Measurements from ENCODE around the gene SKA3. TPM values are rescaled to one million over a fixed set of nuclear protein-coding genes. Genes with fewer than 3 reads are reported as not detected.
A peak's percentile ranks its signal among the peaks of the same experiment; 100 is the strongest.
"Not testable (repeated sequence)": the region's sequence is repeated elsewhere in the genome, so short reads cannot be mapped to it uniquely, and the experiment has no call there.

Gene SKA3
- total RNA-seq, 4 donors from 2014 or later, result 0.13 to 0.24 TPM; not detected in 2

GRCh38 chr13:21147827-21148226, 28.5 kb downstream of the SKA3 start:
- H3K4me3 ChIP-seq, result no peak overlapping the region
- peaks cover 8 to 32% of the 10 kb centered on the region in 2 donors for H3K36me3 ChIP-seq
- H3K27ac ChIP-seq, result no peak overlapping the region
- ATAC-seq, result no peak
- no peak for TF ChIP-seq CTCF (IDR thresholded peaks at IDR 0.05 in 4 of 5, conservative IDR thresholded peaks at IDR 0.05 in 1 of 5)
- TF ChIP-seq POLR2A (IDR thresholded peaks at IDR 0.05), result no peak
- DNase-seq, result no peak
- H3K4me1 ChIP-seq, result peaks cover 16 to 28% of the 10 kb centered on the region in 2 donors
- in situ Hi-C loops (cut with MboI; ENCODE audit: low sequenced_read_pairs in 4 of 4) (no loop called here), intact Hi-C loops (cut with DNase I; ENCODE audit: low total_unique reads) (no loop called here)
- H3K9me3 ChIP-seq, result no peaks in the 10 kb centered on the region
- no peaks in the 10 kb centered on the region for H3K27me3 ChIP-seq

- peaks cover 8 to 30% of the 10 kb centered on the region in 2 donors for H3K36me3 ChIP-seq
- no peaks in the 10 kb centered on the region for H3K27me3 ChIP-seq
- TF ChIP-seq CTCF (IDR thresholded peaks at IDR 0.05 in 4 of 5, conservative IDR thresholded peaks at IDR 0.05 in 1 of 5) (no peak), POLR2A (IDR thresholded peaks at IDR 0.05) (no peak)
- H3K27ac ChIP-seq, result no peak overlapping the region
- no peak for DNase-seq
- in situ Hi-C loops (cut with MboI; ENCODE audit: low sequenced_read_pairs in 4 of 4) (no loop called here), intact Hi-C loops (cut with DNase I; ENCODE audit: low total_unique reads) (no loop called here)
- no peaks in the 10 kb centered on the region for H3K9me3 ChIP-seq
- H3K4me1 ChIP-seq, result peaks cover 28 to 32% of the 10 kb centered on the region in 2 donors
- H3K4me3 ChIP-seq, result peak overlapping the region in 1 of 4 donors; percentile 6
- ATAC-seq, result no peak
Observed at GRCh38 chr13:21142766-21143165, 33.6 kb downstream of the SKA3 start.

- no peaks in the 10 kb centered on the region for H3K27me3 ChIP-seq
- peak overlapping the region in 3 of 4 donors; percentile 84 to 89 (median 84) for H3K27ac ChIP-seq
- H3K9me3 ChIP-seq, result no peaks in the 10 kb centered on the region
- peaks cover 28 to 32% of the 10 kb centered on the region in 2 donors for H3K4me1 ChIP-seq
- ATAC-seq, result no peak
- no peak for DNase-seq
- in situ Hi-C loops (cut with MboI; ENCODE audit: low sequenced_read_pairs in 4 of 4) (loop anchor here in 3 of 4 donors (10.0 kb wide), 1 partner anchor 195 kb away; no protein-coding TSS in a partner anchor), intact Hi-C loops (cut with DNase I; ENCODE audit: low total_unique reads) (no loop called here)
- no peak for TF ChIP-seq POLR2A (IDR thresholded peaks at IDR 0.05)
- no peak for TF ChIP-seq CTCF (IDR thresholded peaks at IDR 0.05 in 4 of 5, conservative IDR thresholded peaks at IDR 0.05 in 1 of 5)
- peak overlapping the region; percentile 55 to 98 (median 82) for H3K4me3 ChIP-seq
- peaks cover 0 to 7% of the 10 kb centered on the region in 2 donors for H3K36me3 ChIP-seq
Observed at GRCh38 chr13:21139374-21139773, 37.0 kb downstream of the SKA3 start.

GRCh38 chr13:21138561-21138960, 37.8 kb downstream of the SKA3 start:
- TF ChIP-seq CTCF (IDR thresholded peaks at IDR 0.05 in 4 of 5, conservative IDR thresholded peaks at IDR 0.05 in 1 of 5) (no peak), POLR2A (IDR thresholded peaks at IDR 0.05) (no peak)
- Histone ChIP-seq H3K27me3 (no peaks in the 10 kb centered on the region), H3K36me3 (peaks cover 0 to 7% of the 10 kb centered on the region in 2 donors), H3K4me1 (peaks cover 25 to 31% of the 10 kb centered on the region in 2 donors), H3K4me3 (no peak overlapping the region), H3K27ac (no peak overlapping the region), H3K9me3 (no peaks in the 10 kb centered on the region)
- ATAC-seq (no peak), DNase-seq (no peak)
- intact Hi-C loops (cut with DNase I; ENCODE audit: low total_unique reads) (no loop called here), in situ Hi-C loops (cut with MboI; ENCODE audit: low sequenced_read_pairs in 4 of 4) (loop anchor here in 3 of 4 donors (10.0 kb wide), 1 partner anchor 194 kb away; no protein-coding TSS in a partner anchor)

GRCh38 chr13:21137696-21138095, 38.7 kb downstream of the SKA3 start:
- ATAC-seq (no peak), DNase-seq (no peak)
- in situ Hi-C loops (cut with MboI; ENCODE audit: low sequenced_read_pairs in 4 of 4), result loop anchor here in 3 of 4 donors (10.0 kb wide), 1 partner anchor 193 kb away; no protein-coding TSS in a partner anchor
- peaks cover 0 to 3% of the 10 kb centered on the region in 2 donors for H3K36me3 ChIP-seq
- H3K27me3 ChIP-seq, result no peaks in the 10 kb centered on the region
- TF ChIP-seq POLR2A (IDR thresholded peaks at IDR 0.05) (no peak), CTCF (IDR thresholded peaks at IDR 0.05 in 4 of 5, conservative IDR thresholded peaks at IDR 0.05 in 1 of 5) (no peak)
- no peaks in the 10 kb centered on the region for H3K9me3 ChIP-seq
- no peak overlapping the region for H3K4me3 ChIP-seq
- intact Hi-C loops (cut with DNase I; ENCODE audit: low total_unique reads), result no loop called here
- peaks cover 16 to 22% of the 10 kb centered on the region in 2 donors for H3K4me1 ChIP-seq
- H3K27ac ChIP-seq, result no peak overlapping the region

GRCh38 chr13:21135833-21136232, 40.5 kb downstream of the SKA3 start:
- intact Hi-C loops (cut with DNase I; ENCODE audit: low total_unique reads); ATAC-seq: not testable (repeated sequence)

More at GRCh38 chr13:21135833-21136232, 40.5 kb downstream of the SKA3 start:
- not testable (repeated sequence) for H3K4me1 ChIP-seq, H3K36me3 ChIP-seq, H3K27ac ChIP-seq, H3K4me3 ChIP-seq, H3K9me3 ChIP-seq, H3K27me3 ChIP-seq, DNase-seq
- in situ Hi-C loops (cut with MboI; ENCODE audit: low sequenced_read_pairs in 4 of 4), result loop anchor here in 3 of 4 donors (10.0 kb wide), 1 partner anchor 191 kb away; no protein-coding TSS in a partner anchor
